ENCODE data around the gene LRRC14B.
"Not testable (repeated sequence)": the region's sequence is repeated elsewhere in the genome, so short reads cannot be mapped to it uniquely, and the experiment has no call there.

LRRC14B gene

DNA sequence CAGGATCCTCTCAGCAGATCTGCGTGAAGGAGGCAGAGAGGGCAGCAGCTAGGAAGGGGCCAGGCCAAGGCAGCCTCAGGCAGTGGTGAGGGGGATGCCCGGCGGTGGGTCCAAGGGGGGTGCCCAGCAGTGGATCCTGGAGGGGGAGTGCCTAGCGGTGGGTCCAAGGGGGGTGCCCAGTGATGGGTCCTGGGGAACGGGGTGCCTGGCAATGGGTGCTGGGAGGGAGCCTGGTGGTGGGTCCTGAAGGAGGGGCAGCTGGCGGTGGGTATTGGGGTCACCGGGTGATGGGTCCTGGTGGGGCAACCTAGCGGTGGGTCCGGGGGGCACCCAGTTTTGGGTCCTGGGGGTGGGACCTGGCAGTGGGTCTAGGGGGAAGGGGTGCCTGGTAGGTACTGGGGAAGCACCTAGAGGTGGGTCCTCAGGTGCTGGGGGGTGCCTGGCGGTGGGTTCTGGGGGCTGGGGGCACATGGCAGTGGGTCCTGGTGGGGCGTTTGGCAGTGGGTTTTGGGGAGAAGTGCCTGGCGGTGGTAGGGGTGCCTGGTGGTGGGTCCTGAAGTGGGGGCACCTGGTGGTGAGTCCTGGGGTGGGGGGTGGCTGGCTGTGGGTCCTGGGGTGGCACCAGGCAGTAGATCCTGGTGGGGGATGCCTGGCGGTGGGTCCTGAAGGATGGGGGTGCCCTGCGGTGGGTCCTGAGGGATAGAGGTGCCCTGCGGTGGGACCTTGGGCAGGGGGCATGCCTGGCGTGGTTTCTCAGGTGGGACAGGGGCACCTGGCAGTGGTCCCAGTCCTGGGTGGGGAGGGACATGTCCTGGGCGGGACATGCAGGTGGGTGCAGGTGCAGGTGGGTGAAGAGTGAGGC, 1.9 kb downstream of the LRRC14B start:
- DNase-seq: no peak

DNA sequence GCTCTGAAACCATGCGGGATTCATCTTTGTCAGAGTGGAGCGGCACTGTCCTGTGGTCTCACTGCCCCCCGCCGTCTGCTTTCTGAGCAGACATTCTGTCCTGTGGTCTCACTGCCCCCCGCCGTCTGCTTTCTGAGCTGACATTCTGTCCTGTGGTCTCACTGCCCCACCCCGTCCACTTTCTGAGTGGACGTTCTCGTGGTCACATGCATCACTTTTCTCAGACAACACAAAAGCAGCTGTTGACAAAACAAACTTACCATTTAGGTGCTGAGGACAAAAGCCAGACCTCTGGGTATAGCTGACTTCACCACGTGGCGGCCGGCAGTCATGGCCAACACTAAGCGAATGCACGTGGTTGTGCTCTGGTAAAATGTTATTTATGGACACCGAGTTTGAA, 2.8 kb downstream of the LRRC14B start:
- DNase-seq: no peak

DNA sequence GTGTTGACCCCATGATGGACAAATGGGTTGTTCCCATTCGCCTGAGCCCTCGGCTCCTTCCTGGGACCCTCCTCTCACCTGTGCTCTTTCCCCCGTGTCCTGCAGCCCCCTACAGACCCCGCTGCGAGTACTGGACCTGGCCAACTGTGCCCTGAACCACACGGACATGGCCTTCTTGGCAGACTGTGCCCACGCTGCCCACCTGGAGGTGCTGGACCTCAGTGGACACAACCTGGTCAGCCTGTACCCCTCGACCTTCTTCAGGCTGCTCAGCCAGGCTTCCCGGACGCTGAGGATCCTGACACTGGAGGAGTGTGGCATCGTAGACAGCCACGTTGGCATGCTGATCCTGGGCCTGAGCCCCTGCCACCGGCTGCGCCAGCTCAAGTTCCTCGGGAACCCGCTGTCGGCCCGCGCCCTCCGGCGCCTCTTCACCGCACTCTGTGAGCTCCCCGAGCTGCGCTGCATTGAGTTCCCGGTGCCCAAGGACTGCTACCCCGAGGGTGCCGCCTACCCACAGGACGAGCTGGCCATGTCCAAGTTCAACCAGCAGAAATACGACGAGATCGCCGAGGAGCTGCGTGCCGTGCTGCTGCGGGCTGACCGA, 3.4 kb downstream of the LRRC14B start:
- no peak for DNase-seq

DNA sequence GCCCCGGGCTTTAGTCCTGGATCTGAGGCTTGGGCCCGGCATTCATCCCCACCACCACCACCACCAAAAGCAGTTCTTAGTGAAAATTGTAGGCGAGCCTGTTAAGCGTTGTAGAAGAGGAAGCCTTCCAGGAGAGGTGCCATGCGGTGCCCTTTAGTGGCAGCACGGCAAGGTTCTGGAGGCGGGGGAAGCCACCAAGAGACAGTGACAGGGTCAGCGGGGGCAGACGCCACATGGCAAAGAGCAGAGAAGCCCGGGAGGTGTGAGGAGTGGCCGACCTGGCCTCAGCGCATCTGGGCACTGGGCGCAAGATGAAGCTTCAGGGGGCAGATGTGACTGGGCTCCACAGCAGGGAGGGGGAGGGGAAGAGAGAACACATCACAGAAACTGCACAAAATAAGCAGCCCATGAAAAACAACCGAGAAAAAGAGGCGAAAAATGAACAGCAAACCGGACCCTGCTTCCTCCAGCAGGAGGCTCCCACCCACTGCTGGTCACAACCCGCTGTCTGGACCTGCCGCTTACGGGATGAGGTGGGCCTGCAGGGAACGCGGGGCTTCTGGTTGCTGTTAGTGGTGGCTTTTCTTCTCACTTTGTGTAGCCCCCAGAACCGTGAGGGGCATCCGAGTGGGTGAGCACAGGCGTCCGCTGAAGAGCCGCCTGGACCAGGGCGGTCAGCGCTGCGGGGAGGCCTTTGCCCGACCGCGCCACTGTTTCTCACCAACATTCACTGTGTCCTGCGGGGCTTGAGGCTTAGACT, 4.3 kb downstream of the LRRC14B start:
- no peak for DNase-seq

DNA sequence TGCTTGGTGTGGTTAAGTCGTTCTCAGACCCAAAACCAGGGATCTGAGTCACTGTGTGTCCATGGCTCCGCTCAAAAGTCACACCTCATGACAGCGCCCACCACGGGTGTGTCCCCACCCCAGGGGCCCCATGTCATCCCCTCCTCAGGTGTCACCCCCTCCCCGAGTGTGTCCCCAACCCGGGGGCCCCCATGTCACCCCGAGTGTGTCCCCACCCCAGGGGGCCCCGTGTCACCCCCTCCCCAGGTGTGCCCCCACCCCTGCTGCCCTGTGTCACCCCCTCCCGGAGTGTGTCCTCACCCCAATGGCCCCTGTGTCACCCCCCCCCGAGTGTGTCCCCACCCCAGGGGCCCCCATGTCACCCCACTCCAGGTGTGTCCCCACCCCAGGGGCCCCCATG, 5.1 kb downstream of the LRRC14B start:
- no peak for DNase-seq

DNA sequence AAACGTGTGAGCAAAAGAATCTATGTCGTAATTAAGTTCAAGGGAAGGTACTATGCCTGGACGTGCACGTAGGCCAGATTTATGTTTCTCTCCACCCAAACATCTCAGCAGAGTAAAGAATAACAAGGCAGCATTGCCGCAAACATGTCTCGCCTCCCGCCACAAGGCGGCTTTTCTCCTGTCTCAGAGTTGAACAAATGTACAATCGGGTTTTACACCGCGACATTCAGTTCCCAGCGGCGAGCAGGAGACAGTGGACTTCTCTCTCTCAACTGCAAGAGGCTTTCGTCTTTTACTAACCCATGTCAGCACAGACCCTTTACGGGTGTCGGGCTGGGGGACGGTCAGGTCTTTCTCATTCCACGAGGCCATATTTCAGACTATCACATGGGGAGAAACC, 5.7 kb downstream of the LRRC14B start:
- not testable (repeated sequence) for DNase-seq

GRCh38 chr5:197892-198489, 6.7 kb downstream of the LRRC14B start:
- DNase-seq: no peak

- DNase-seq: no peak
Measured at GRCh38 chr5:198516-199196, 7.4 kb downstream of the LRRC14B start.

DNA sequence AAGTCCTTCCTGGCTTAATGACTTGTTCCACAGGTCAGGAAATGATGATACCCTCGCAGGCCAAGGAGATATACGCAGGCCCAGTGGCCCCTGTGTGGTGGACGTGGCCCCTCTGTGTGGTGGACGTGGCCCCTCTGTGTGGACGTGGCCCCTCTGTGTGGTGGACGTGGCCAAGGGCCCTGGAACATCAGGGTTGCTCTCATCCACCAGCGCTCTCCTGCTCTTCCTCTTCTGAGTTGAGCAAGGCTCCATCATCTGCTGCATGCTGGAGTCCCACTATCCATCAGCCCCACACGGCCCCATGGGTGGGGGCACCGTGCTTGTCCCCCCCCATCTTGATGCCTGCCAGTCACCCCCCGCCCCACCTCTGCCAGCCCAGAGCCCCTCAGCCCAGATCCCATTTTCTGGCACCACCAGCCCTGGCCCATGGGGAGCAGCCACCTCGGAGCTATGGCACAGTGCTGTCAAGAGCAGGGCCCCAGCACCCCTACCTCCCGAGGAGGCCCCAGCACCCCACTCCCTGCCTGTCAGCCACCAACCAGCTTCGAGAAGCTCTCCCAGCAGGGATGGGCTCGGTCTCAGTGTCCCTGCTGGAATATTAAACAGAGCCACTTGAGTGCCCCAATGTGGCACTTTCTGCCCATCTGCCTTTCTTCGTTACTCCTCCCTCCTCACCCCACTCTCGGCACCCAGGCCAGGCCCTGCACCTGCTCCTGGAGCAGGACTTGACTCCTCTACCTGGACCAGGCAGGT, 8.1 kb downstream of the LRRC14B start:
- DNase-seq: no peak

- no peak for DNase-seq
Measured at GRCh38 chr5:199950-200645, 8.8 kb downstream of the LRRC14B start.

GRCh38 chr5:200985-201384, 9.7 kb downstream of the LRRC14B start:
- DNase-seq: no peak

GRCh38 chr5:201672-202071, 10.4 kb downstream of the LRRC14B start:
- DNase-seq: no peak

DNA sequence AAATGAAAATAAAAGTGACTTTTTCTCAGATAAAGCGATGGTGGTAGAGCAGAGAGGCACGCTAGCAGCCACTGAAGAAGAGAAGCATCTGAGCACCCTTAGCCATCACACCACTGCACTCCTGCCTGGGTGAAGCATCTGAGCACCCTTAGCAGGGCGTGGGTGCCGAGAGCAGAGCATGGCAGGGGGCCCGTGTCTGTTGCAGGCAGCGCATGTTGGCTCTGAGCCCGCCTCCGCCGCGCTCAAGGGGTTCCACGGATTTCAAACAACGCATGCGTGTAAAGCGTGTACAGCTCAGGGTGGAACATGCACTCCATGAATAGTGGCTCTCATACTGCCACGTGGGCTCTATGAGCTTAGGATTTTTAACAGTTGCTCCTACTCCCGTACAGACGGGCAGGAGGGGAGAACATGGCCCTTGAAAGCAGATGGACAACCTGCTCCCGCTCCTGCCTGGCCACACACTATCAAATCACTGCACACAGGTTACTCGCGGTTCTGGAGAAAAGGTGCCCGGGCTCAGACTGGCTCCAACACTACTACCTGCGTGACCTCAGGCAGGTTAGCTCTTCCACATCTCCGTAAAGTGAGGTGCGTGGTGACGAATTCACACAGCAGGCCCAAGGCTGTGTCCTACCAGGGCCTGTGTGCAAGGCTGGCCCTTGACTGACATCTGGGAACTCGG, 12.1 kb downstream of the LRRC14B start:
- no peak for DNase-seq

DNA sequence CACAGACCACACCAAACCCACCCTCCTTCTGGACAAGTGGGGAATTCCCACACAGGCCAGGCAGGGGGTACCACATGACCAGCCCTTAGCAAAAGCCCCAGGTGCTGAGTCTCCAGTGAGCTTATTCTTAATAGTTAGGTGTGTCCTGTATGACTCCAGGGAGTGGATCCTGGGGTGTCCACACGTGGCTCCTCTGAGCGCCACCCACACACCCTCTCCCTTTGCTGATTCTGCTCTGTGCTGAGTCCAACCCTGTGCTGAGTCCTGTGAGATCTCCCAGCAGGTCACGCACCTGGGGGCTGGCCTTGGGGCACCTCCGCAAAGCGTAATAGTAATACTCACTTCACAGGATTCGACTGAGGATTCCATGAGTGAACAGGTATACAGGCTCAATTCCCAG, 12.7 kb downstream of the LRRC14B start:
- DNase-seq: no peak

GRCh38 chr5:204462-204861, 13.2 kb downstream of the LRRC14B start:
- no peak for DNase-seq

DNA sequence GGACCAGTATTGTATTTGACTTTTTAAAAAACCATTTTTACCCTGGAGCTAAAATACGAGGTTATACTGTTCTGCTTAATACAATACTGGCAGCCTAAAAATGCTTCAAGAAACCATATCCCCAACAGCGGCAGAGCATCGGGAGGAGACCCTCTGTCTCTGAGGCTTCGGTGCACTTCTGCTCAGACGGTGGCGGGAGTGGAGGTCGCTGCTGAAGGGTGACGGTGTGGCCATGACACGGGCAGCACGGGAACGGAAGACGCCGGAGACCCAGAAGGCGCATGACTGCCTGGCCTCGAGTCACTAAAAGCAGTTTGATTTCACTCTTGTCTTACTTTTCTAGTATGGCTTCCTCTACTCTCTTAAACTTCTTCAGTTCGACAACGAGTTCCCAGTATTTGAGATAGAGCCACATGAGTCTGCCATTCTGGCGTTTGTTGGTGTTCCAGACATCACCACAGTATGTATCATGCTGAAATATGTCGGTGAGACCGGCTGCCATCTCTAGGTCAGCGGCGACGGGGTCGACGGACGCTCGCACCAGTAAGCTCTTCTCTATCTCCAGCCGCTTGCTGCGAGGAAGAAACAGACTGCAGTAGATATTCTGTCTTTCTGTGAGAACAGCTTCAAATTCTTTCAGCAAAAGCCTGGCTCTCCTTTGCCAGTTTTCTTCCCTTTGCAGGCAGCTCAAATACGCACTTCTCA, 13.8 kb downstream of the LRRC14B start:
- DNase-seq: no peak

DNA sequence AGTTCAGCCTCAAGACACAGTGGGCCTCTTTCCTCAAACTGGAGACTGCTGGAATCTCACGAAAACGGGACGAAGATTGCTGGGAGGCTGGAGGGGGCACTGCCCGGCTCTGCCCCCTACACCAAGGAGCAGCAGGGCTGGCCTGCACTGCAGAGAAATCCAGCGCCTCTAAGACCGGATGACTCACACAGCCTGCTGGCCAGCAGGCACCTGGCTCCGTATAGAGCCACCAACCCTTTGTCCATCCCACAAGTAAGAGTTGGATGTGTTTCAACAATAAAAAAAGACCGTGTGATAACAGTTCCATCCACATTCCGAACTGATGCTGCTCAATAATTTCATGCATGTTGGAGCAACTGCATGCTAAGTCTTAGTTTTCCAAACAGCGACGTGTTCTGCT, 15.1 kb downstream of the LRRC14B start:
- DNase-seq: no peak

GRCh38 chr5:206927-207536, 15.7 kb downstream of the LRRC14B start:
- DNase-seq: no peak

DNA sequence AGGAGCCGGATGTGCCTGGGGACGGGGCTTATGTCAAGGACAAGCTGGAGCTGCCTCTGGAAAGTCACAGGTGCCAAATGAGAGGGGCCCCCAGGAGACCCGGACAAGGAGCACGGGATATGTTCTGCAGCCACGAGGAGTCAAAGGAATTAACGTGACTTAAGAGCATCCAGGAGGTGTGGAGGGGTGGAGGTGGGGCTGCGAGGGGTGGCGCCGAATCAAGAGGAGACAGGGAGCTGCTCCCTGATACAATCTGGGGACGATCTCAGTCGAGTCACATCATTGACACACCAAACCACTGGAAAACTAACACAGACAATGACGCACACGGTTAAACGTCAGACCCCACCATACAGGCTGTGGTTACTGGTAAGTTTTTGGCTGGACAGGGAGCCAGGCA, 16.3 kb downstream of the LRRC14B start:
- DNase-seq: no peak
